T-helper 9 cell (primary cell): ENCODE data around the gene ARL17B.
A peak's percentile ranks its signal among the peaks of the same experiment; 100 is the strongest.
"Not testable (repeated sequence)": the region's sequence is repeated elsewhere in the genome, so short reads cannot be mapped to it uniquely, and the experiment has no call there.

Experiments
- DNase-seq: peaks from one replicate; pipeline ENCODE4 v3.0.0-alpha.2; 2020

ARL17B gene

DNA sequence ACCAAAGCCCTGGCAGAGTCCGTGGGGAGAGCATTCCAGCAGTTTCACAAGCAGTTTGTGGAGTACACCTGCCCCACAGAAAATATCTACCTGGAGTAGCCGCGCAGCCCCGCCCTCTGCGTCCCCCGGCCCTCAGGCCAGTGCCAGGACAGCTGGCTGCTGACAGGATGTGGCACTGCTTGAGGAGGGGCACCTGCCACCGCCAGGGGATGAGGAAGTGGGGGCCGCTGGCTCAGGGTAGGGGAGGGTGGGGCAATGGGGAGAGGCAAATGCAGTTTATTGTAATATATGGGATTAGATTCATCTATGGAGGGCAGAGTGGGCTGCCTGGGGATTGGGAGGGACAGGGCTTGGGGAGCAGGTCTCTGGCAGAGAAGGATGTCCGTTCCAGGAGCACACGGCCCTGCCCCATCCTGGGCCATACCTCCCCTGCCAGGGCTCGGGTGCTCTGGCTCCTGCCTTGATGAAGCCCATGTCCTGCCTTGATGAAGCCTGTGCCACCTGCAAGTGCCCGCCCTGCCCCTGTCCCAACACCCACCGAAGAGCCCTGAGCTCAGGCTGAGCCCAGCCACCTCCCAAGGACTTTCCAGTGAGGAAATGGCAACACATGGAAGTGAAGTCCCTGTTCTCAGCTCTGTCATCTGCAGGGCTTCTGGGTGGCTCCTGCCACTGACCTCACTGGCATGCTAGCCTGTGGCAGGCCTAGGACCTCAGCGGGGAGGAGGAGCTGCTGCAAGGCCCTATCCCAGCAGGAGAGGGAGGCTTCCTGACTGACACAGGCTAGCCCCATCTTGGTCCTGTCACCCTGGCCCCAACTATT is 116.4 kb downstream of the ARL17B start:
- not testable (repeated sequence) for DNase-seq

DNA sequence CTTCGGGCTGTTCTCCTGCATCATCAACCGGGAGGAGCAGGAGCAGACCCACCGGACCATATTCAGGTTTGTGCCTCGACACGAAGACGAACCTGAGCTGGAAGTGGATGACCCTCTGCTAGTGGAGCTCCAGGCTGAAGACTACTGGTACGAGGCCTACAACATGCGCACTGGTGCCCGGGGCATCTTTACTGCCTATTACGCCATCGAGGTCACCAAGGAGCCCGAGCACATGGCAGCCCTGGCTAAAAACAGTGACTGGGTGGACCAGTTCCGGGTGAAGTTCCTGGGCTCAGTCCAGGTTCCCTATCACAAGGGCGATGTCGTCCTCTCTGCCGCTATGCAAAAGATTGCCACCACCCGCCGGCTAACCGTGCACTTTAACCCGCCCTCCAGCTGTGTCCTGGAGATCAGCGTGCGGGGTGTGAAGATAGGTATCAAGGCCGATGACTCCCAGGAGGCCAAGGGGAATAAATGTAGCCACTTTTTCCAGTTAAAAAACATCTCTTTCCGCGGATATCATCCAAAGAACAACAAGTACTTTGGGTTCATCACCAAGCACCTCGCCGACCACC is 117.1 kb downstream of the ARL17B start:
- DNase-seq: not testable (repeated sequence)

DNA sequence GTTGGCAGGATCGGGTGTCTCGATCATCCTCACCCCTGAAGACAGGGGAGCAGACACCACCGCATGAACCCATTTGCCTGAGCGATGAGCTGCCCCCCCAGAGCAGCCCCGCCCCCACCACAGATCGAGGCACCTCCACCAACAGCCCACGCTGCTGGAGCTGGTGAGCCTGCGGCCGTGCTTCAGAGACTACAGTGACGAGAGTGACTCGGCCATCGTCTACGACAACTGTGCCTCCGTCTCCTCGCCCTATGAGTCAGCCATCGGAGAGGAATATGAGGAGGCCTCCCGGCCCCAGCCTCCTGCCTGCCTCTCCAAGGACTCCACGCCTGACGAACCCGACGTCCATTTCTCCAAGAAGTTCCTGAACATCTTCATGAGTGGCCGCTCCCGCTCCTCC is 117.6 kb downstream of the ARL17B start:
- DNase-seq: not testable (repeated sequence)

DNA sequence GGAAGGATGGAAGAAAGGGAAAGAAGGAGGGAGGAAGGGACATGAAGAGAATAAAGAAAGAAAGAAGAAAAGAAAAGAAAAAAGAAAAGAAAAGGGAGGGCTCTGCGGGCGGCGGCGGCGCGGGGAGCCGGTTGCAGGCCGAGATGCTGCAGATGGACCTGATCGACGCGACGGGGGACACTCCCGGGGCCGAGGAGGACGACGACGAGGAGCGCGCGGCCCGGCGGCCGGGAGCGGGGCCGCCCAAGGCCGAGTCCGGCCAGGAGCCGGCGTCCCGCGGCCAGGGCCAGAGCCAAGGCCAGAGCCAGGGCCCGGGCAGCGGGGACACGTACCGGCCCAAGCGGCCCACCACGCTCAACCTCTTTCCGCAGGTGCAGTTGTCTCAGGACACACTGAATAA is 118.1 kb downstream of the ARL17B start:
- not testable (repeated sequence) for DNase-seq

DNA sequence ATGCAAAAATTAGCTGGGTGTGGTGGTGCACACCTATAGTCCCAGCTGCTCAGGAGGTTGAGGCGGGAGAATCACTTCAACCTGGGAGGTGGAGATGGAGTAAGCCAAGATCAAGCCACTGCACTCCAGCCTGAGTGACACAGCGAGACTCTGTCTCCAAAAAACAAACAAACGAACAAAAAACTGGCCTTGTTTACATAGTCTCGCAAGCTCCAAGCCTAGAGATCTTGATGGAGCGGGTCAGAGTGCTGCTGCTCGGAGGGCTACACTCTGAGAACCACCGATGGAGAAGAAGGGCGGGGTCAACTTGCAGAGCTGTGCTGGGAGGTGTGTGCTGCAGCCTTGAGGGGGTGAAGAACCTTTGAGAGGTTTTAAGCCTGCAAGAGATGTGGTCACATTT is 130.2 kb downstream of the ARL17B start:
- not testable (repeated sequence) for DNase-seq

DNA sequence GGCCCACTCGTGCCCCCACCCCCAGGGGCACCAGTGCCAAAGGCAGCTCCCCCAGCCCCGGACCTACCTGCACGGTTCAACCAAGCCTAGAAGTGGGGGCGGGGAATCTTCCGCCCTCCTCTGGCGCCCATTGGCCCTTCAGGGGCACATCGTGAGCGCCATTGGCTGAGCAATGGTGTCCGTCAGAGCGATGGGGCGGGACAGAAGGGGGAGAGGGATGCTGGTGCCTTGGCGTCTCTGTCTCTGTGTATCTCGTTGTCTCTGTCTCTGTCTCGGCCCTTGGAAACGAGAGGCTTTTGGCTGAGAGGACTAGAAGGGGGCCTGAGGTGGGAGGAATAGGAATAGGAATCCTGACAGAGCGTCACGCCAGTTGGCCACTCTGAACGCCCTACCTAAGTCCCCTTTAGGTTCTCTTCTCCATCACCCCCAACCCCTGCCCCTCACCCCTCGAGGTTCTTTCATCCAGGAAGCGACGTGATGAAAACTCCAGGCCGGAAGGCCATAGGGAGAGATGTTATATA is 136.2 kb downstream of the ARL17B start:
- peak; percentile 89 for DNase-seq

DNA sequence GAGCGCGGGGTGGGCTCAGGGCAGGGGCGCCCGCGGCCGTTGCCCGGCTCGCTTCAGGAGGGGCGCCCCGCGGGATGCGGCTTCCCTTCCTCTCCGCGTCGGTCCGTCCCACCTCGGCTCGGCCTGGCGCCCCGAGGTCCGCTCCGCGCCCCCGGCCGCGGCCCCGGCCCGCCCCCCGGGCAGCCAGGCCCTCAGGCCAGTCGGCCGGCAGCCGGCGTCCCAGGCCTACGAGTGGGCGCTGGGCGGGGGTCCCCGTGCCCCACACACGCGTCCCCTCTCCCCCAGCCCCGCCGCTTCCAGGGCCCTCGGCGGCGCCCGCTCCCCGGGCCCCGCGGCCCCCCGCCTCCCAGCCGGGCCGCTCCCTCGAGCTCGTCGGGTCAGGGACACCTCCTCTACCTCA is 136.7 kb downstream of the ARL17B start:
- DNase-seq: peak; percentile 6
